Esophagus muscularis mucosa (tissue), 4 donors: ENCODE measurements around the gene NDUFA13.
"Not testable (repeated sequence)": the region's sequence is repeated elsewhere in the genome, so short reads cannot be mapped to it uniquely, and the experiment has no call there.

Experiments used
- EP300 ChIP-seq: sonication (generic); formaldehyde crosslinking; IDR thresholded peaks from one replicate; pipeline ENCODE4 v1.6.1; 2017; ENCODE audit warnings: antibody characterized with exemption
- POLR2A ChIP-seq: fragments of 450-650 bp; IDR thresholded peaks from one replicate; pipeline ENCODE4 v1.6.1; 2017; ENCODE audit warnings: antibody characterized with exemption, moderate library complexity, mild to moderate bottlenecking, low read depth
- POLR2AphosphoS5 ChIP-seq, 2 donors: sonication (generic); formaldehyde crosslinking; IDR thresholded peaks; one replicate each; pipeline ENCODE4 v1.6.1; 2017; ENCODE audit warnings: antibody characterized with exemption in 2 of 2
- TF ChIP-seq, protein P1 (sequence below), 3 experiments: fragments of 200-600 bp in 2 of 3; fragments of 450-650 bp in 1 of 3; sonication (generic) in 2 of 3; IDR thresholded peaks; one replicate each; pipeline ENCODE4 v1.5.1; 2017 to 2019; ENCODE audit warnings: antibody characterized with exemption in 3 of 3, mild to moderate bottlenecking in 2 of 3, moderate library complexity in 1 of 3

DNA sequence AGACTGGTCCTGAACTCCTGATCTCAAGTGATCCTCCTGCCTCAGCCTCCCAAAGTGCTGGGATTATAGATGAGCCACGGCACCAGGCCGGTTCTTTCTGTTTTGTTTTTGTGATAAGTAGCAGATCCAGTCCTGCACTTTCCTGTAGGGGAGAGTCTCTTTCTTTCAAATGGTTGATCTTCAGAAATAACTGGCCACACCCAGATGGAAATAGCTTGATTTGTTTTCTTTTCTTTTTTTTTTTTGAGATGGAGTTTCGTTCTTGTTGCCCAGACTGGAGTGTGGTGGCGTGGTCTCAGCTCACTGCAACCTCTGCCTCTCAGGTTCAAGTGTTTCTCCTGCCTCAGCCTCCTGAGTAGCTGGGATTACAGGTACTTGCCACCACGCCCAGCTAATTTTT is 43.9 kb upstream of the NDUFA13 start:
- TF ChIP-seq, protein P1, sequence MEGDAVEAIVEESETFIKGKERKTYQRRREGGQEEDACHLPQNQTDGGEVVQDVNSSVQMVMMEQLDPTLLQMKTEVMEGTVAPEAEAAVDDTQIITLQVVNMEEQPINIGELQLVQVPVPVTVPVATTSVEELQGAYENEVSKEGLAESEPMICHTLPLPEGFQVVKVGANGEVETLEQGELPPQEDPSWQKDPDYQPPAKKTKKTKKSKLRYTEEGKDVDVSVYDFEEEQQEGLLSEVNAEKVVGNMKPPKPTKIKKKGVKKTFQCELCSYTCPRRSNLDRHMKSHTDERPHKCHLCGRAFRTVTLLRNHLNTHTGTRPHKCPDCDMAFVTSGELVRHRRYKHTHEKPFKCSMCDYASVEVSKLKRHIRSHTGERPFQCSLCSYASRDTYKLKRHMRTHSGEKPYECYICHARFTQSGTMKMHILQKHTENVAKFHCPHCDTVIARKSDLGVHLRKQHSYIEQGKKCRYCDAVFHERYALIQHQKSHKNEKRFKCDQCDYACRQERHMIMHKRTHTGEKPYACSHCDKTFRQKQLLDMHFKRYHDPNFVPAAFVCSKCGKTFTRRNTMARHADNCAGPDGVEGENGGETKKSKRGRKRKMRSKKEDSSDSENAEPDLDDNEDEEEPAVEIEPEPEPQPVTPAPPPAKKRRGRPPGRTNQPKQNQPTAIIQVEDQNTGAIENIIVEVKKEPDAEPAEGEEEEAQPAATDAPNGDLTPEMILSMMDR (IDR thresholded peaks at IDR 0.05), result not testable (repeated sequence)
- TF ChIP-seq POLR2AphosphoS5 (IDR thresholded peaks at IDR 0.05); POLR2A; EP300: not testable (repeated sequence)
